Limb (tissue), 2 donors: ENCODE data around the gene TMEM203.
"Not testable (repeated sequence)": the region's sequence is repeated elsewhere in the genome, so short reads cannot be mapped to it uniquely, and the experiment has no call there.

ENCODE experiments used
- DNase-seq, 2 donors: peaks; one replicate each; pipeline ENCODE4 v3.0.0-alpha.2; 2016; ENCODE audit errors: extremely low spot score in 2 of 2

TMEM203 gene

GRCh38 chr9:137205126-137206069 is at the start of gene TMEM203, which contains the start of gene NDOR1:
Gene TMEM203, minus strand, starts transcription at chr9:137205648. Its CDS starts 234 bp downstream, at chr9:137205414.
Gene NDOR1, plus strand, starts transcription at chr9:137205700. Its CDS starts 78 bp downstream, at chr9:137205778.
- DNase-seq = peak; percentile 84 to 96

- peak; percentile 89 to 98 for DNase-seq
These were observed 49.4 kb upstream of the TMEM203 start, which contains the start of gene NELFB for GRCh38 chr9:137254624-137255447. Gene NELFB, plus strand, starts transcription at chr9:137255327.

- no peak for DNase-seq
These were observed 48.5 kb upstream of the TMEM203 start for GRCh38 chr9:137253717-137254623.

GRCh38 chr9:137252555-137253506 is 47.4 kb upstream of the TMEM203 start:
- no peak for DNase-seq

- DNase-seq = no peak
These were observed 46.2 kb upstream of the TMEM203 start for GRCh38 chr9:137251490-137252268.

DNA sequence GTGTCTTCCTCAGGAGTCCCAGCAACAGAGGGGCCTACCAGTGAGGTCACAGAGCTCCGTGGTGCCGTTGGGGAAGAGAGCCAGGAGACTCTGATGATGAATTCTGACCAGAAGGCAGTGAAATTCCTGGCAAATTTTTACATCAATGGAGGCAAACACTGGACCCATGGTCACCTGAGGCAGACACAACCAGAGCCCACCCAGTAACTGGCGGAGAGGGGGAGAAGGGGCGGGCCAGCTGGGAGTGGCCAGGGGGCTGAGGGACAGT is 45.7 kb upstream of the TMEM203 start, which contains the start of gene STPG3:
Gene STPG3 (plus strand): TSS at position 93 of the 268 bp plus-strand sequence. CDS start 1 bp downstream, at position 94.
- DNase-seq = no peak

DNA sequence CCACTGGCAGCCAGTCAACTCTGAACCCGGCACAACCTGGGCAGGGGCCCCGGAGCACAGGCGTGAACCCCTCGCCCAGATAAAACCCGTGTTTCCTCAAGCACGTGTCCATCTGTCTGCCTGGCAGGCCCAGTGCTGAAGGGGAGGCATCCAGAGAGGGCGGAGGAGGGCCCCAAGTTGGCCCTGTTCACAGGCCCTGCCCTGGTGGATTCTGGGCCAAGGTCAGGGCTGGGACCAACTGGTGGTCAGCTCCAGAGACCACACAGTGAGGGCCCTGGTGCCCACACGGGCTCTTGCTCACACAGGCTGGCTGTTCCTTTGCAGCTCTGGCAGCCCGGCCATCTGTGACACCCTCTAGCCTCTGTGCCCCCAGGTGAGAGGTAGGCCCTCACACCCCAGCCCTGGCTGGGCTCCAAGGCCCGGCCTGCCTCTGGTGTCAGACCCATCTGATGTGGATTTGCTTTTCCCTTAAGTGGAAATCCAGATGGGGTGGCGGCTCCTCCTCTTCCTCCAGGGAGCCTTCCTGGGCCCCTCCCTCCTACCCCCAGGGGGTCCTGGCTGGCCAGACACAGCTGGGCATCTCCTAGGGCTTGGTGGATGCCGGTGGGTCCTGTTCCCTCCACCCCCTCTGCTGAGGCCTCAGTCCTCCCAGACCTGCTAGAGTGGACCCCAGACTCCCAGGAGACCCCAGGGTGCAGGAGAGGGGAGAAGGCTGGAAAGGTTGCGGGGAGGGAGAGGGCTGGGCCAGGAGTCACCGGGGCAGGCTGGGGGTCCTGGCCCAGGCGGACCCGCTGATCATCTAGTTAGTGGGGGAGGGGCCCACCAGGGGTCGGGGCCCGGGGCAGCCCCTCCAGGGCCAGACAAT is 45.1 kb upstream of the TMEM203 start:
- no peak for DNase-seq

DNA sequence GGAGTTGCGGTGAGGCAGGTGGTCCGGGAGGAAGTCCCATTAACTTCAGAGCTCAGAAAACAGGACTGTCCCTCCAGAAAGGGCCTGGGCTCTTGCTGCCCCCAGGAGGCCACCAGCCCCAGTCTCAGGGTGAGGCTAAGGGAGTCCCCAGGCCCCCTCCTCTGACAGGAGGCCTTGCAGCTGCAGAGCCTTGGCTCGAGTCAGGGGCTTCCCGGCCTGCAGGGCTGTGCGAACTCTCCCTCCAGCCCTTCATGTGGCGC is 42.4 kb upstream of the TMEM203 start:
- no peak for DNase-seq

DNA sequence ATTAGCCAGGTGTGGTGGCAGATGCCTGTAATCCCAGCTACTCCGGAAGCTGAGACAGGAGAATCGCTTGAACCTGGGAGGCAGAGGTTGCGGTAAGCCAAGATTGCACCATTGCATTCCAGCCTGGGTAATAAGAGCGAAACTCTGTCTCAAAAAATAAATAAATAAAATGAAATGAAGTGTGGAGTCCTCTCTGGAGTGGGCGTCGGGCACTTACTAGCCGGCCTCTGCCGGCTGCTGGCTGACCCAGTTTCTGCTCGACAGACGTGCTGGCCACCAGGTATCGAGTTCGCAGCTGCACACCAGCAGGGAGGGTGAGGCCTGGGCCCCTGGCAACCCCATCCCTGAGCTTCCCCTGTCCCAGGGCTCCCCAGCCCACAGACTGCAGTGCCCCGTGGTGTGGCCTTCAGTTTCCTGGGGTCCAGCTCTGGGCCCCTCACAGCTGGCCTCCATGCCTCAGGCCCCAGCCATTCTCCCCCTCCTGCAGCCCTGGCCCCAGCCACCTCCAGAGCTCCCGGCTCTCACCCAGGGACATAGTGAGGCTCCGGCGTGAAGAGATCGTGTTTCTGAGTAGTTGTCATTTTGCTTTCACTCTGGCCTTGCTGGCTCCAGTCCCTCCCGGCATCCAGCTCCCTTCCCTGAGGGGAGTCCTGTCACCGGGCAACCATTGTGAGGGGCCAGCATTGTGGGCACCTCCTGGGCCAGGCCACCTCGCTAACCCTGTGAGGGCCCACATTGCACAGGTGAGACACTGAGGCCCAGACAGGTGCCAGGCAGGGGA is 41.9 kb upstream of the TMEM203 start:
- no peak for DNase-seq

GRCh38 chr9:137245450-137246421 is 40.3 kb upstream of the TMEM203 start:
- DNase-seq = no peak

DNA sequence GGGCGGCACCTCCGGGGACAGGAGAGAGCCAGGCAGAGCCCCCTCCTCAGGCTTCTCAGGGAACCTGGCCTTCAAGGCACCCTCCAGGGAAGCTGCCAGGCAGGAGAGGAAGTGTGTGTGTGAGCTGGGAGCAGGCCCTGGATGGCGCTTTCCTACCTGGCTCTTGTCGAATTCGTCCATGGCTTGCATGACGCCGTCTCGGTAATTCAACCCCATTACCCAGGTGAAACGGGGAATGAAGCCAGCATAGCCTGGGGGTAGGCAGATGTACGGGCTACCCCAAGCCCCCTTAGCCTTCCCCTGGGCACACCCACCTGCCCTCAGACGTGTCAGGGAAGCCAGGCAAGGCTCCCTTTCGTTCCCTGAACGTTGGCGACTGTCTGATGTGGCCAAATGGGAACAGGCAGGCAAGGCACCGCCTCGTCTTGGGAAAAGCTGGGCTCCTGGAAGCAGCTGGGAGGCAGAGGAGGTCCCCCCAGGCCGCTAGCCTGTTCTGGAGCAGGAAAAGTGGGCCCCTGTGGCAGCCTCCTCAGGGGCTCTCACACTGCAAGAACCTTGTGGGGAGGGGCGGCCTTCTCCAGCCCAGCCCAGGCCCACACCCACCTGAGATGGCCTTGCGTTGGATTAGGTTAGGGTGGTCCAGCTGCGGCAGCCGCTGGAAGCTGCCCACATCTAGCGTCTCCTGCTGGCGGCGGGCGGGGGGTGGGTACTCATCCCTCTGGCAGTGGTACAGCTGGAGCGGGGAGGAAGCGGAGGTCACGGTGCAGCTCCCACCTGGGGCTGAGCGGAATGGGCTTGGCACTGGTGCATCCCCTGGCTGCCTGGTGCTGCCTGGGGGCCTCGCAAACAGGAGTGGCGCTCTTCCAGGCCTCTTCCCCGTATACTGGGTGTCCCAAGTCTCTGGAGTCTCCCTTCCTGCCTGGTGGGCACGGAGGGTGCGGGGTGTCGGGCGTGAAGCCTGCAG is 39.3 kb upstream of the TMEM203 start:
- no peak for DNase-seq

- no peak for DNase-seq
These were observed 38.4 kb upstream of the TMEM203 start for GRCh38 chr9:137243626-137244485.

DNA sequence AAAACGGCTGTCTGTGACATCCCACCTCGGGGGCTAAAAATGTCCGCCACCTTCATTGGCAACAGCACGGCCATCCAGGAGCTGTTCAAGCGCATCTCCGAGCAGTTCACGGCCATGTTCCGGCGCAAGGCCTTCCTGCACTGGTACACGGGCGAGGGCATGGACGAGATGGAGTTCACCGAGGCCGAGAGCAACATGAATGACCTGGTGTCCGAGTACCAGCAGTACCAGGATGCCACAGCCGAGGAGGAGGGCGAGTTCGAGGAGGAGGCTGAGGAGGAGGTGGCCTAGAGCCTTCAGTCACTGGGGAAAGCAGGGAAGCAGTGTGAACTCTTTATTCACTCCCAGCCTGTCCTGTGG is 37.8 kb upstream of the TMEM203 start:
- not testable (repeated sequence) for DNase-seq
